Measurements from ENCODE around the gene CKLF.

CKLF gene

DNA sequence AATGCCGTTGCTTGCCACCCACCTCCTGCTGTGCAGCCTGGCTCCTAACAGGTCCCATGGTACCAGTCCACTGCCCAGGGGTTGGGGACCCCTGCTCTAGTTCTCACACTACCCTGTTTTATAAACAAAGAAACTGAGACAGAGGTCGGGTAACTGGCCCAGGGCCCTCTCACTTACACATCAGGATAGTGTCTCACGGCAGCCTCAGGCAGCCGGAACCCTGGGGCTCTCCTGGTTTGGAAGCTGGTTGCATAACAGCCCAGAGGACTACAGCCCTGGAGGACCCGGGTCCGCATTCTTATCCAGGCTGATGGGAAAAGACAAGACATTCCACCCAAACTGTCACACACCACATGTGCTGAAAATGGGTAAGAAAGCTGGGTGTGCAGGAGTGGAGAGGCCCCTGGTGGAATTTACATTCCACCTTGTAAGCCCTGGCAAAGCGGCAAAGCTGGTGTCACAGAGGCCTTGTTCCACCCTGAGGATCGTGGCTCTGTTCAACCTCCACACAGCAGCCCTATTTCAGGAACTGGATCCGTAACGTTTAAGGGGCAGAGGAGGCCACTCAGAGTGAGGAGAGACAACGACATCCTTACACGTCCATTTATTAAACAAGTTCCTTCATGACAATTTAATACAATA is 61.9 kb downstream of the CKLF start:
- Mint-ChIP-seq H3K27ac (no peak overlapping the region), H3K36me3 (ENCODE audit: low read depth) (peaks cover 67% of the 10 kb centered on the region), H3K4me3 (no peak overlapping the region), H3K9me3 (peaks cover 4% of the 10 kb centered on the region), H3K27me3 (ENCODE audit: low read depth, poor library complexity) (no peaks in the 10 kb centered on the region), H3K4me1 (peaks cover 20% of the 10 kb centered on the region)
- TF ChIP-seq, protein P1, sequence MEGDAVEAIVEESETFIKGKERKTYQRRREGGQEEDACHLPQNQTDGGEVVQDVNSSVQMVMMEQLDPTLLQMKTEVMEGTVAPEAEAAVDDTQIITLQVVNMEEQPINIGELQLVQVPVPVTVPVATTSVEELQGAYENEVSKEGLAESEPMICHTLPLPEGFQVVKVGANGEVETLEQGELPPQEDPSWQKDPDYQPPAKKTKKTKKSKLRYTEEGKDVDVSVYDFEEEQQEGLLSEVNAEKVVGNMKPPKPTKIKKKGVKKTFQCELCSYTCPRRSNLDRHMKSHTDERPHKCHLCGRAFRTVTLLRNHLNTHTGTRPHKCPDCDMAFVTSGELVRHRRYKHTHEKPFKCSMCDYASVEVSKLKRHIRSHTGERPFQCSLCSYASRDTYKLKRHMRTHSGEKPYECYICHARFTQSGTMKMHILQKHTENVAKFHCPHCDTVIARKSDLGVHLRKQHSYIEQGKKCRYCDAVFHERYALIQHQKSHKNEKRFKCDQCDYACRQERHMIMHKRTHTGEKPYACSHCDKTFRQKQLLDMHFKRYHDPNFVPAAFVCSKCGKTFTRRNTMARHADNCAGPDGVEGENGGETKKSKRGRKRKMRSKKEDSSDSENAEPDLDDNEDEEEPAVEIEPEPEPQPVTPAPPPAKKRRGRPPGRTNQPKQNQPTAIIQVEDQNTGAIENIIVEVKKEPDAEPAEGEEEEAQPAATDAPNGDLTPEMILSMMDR (IDR thresholded peaks at IDR 0.05) = no peak
- DNase-seq = no peak

Measured in nephron progenitor cell (in vitro differentiated cells).